SU-DHL-6 (cell line): Measurements from ENCODE around the gene CLCN6.

Experiments used
- CTCF ChIP-seq: fragments of 200-600 bp; sonication (generic); IDR thresholded peaks from one replicate; pipeline ENCODE4 v1.5.1; 2017; ENCODE audit warnings: antibody characterized with exemption, mild to moderate bottlenecking, low read length, moderate library complexity; ENCODE audit not compliant: insufficient read depth, poor library complexity, severe bottlenecking
- EZH2phosphoT487 ChIP-seq: fragments of 200-600 bp; sonication (generic), shearing (Covaris generic); conservative IDR thresholded peaks from 2 replicates; pipeline ENCODE4 v1.6.1; 2018; ENCODE audit warnings: mild to moderate bottlenecking, antibody characterized with exemption, low read length, moderate library complexity, mixed read lengths

- TF ChIP-seq CTCF (no peak), EZH2phosphoT487 (no peak)
Measured at GRCh38 chr1:11799896-11800295, 6.1 kb upstream of the CLCN6 start.
